Endothelial cell of umbilical vein (primary cell): Measurements from ENCODE around the gene BLOC1S1. TPM values are rescaled to one million over a fixed set of nuclear protein-coding genes. Genes with fewer than 3 reads are reported as not detected.

Experiments
- BruUV-seq: library from RNA; stranded (reverse); fragments of 400-500 nt; replicated peaks from 2 replicates; lab custom pipeline; 2021; lab: Mats Ljungman, UMichigan
- CTCF ChIA-PET: fragments of 300-600, 350-600 bp; sonication (Branson Sonifier 250); formaldehyde crosslinking; loops from one replicate; lab custom pipeline; 2021; ENCODE audit warnings: antibody characterized with exemption, inconsistent platforms; lab: Charles Lee
- POLR2A ChIA-PET: fragments of 300-600, 350-600 bp; sonication (Branson Sonifier 250); formaldehyde crosslinking; loops from one replicate; lab custom pipeline; 2021; ENCODE audit warnings: antibody characterized with exemption, inconsistent platforms; lab: Charles Lee
- DNase-seq: peaks from one replicate; pipeline ENCODE4 v3.0.0-alpha.2; 2011; ENCODE audit warnings: low read depth, low spot score
- FAIRE-seq: peaks from 2 replicates; lab custom pipeline; 2011; peaks lifted over from hg19 to GRCh38; lab: Jason Lieb, UNC
- H2AFZ ChIP-seq: 2 replicates; pipeline ENCODE4 v1.6.0; 2012; ENCODE audit warnings: low read depth, low read length, control low read depth, inconsistent platforms
- H3K27ac ChIP-seq: 2 replicates; pipeline ENCODE4 v1.5.1; 2011; ENCODE audit warnings: low read depth, mild to moderate bottlenecking, control low read depth, low read length, moderate library complexity; ENCODE audit not compliant: insufficient read depth
- H3K27me3 ChIP-seq, 2 experiments: 2 replicates each; pipeline versions ENCODE4 v1.6.0 to v1.6.1; 2011; ENCODE audit warnings: low read length in 2 of 2, mixed read lengths in 1 of 2; ENCODE audit not compliant: control insufficient read depth in 2 of 2, insufficient read depth in 2 of 2
- H3K36me3 ChIP-seq, 2 experiments: 2 replicates in 1 of 2; 3 replicates in 1 of 2; pipeline ENCODE4 v1.5.1; 2011; ENCODE audit warnings: low read length in 2 of 2, mild to moderate bottlenecking in 1 of 2, moderate library complexity in 1 of 2; ENCODE audit not compliant: control insufficient read depth in 2 of 2, insufficient read depth in 2 of 2; ENCODE audit errors: extremely low read depth in 1 of 2
- H3K4me1 ChIP-seq: 3 replicates; pipeline ENCODE4 v1.5.1; 2011; ENCODE audit warnings: mild to moderate bottlenecking, low read length; ENCODE audit not compliant: control insufficient read depth, insufficient read depth; ENCODE audit errors: extremely low read depth
- H3K4me2 ChIP-seq: 2 replicates; pipeline ENCODE4 v1.6.1; 2011; ENCODE audit warnings: low read length, control low read depth, mixed read lengths; ENCODE audit not compliant: insufficient read depth
- H3K4me3 ChIP-seq, 3 experiments: fragments of 200-600 bp in 1 of 3; sonication (generic), shearing (Covaris generic) in 1 of 3; replicated peaks in 1 of 3; 2 replicates each; pipeline ENCODE4 v1.5.1; 2011 to 2016; ENCODE audit warnings: control low read depth in 3 of 3, low read length in 3 of 3, mild to moderate bottlenecking in 2 of 3, inconsistent platforms in 1 of 3, low read depth in 1 of 3, moderate library complexity in 1 of 3; ENCODE audit not compliant: insufficient read depth in 1 of 3
- H3K79me2 ChIP-seq: 2 replicates; pipeline ENCODE4 v1.6.0; 2012; ENCODE audit warnings: low read length, inconsistent platforms; ENCODE audit not compliant: control insufficient read depth, insufficient read depth
- H3K9ac ChIP-seq: replicated peaks from 2 replicates; pipeline ENCODE3; 2011; ENCODE audit warnings: low read length, control low read depth; ENCODE audit not compliant: insufficient read depth; ENCODE audit errors: extremely low read depth
- H3K9me1 ChIP-seq: replicated peaks from 3 replicates; pipeline ENCODE4 v1.6.0; 2011; ENCODE audit warnings: mild to moderate bottlenecking, low read length; ENCODE audit not compliant: control insufficient read depth, insufficient read depth; ENCODE audit errors: extremely low read depth
- H3K9me3 ChIP-seq: replicated peaks from 2 replicates; pipeline ENCODE4 v1.5.1; 2012; ENCODE audit warnings: low read length, inconsistent platforms; ENCODE audit not compliant: control insufficient read depth, insufficient read depth
- H4K20me1 ChIP-seq: replicated peaks from 2 replicates; pipeline ENCODE3; 2011; ENCODE audit warnings: mild to moderate bottlenecking, low read length; ENCODE audit not compliant: control insufficient read depth, insufficient read depth; ENCODE audit errors: extremely low read depth
- EZH2 ChIP-seq: IDR thresholded peaks from 2 replicates; pipeline ENCODE4 v1.6.1; 2012; ENCODE audit warnings: borderline replicate concordance, low read depth, mild to moderate bottlenecking, moderate library complexity, low read length, inconsistent platforms; ENCODE audit not compliant: severe bottlenecking
- FOS ChIP-seq: IDR thresholded peaks from 2 replicates; pipeline ENCODE4 v1.6.1; 2011; ENCODE audit warnings: mild to moderate bottlenecking, low read length, moderate library complexity, borderline replicate concordance; ENCODE audit not compliant: insufficient read depth
- GATA2 ChIP-seq: IDR thresholded peaks from 2 replicates; pipeline ENCODE4 v1.7.0; 2011; ENCODE audit warnings: low read depth, mild to moderate bottlenecking, moderate library complexity, mixed read lengths, low read length; ENCODE audit not compliant: insufficient read length, insufficient read depth
- JUN ChIP-seq: IDR thresholded peaks from 2 replicates; pipeline ENCODE4 v1.6.1; 2011; ENCODE audit warnings: borderline replicate concordance, low read depth; ENCODE audit not compliant: insufficient read length, insufficient read depth
- MYC ChIP-seq: IDR thresholded peaks from one replicate; pipeline ENCODE4 v1.6.1; 2011; ENCODE audit warnings: mild to moderate bottlenecking, low read depth, low read length
- POLR2A ChIP-seq: IDR thresholded peaks from 2 replicates; pipeline ENCODE4 v1.6.1; 2012; ENCODE audit warnings: low read depth, mild to moderate bottlenecking, control low read depth, low read length
- POLR2AphosphoS5 ChIP-seq: IDR thresholded peaks from 2 replicates; pipeline ENCODE4 v1.6.1; 2012; ENCODE audit warnings: low read depth, mild to moderate bottlenecking, control low read depth, low read length, moderate library complexity; ENCODE audit not compliant: insufficient read depth
- dilution Hi-C: fragments of 300-500 bp; cut with MboI; formaldehyde crosslinking; loops from one replicate; pipeline ENCODE4 v1.15.0; 2019; ENCODE audit warnings: low sequenced_read_pairs; ENCODE audit not compliant: extremely low pct_ligation_motif_present
- intact Hi-C: fragments of 100-400 bp; cut with micrococcal nuclease; formaldehyde crosslinking; loops from one replicate; pipeline ENCODE4 v1.10.0; 2022
- polyA plus RNA-seq, 4 experiments: library from polyadenylated mRNA; depleted of rRNA in 3 of 4; stranded (reverse) in 3 of 4; unstranded in 1 of 4; fragments of >200 nt; gene quantifications; 2 replicates each; pipeline versions ENCODE4 v1.2.1 to v1.2.3, GENCODE V29; 2011 to 2012; ENCODE audit warnings: missing spikeins in 1 of 4
- total RNA-seq: library from RNA; stranded (reverse); gene quantifications from 2 replicates; pipeline ENCODE4 v1.2.3, GENCODE V29; 2021
- TF ChIP-seq, protein P1 (sequence below), 2 donors: IDR thresholded peaks; 1 replicate in 1 of 2; 2 replicates in 1 of 2; pipeline ENCODE4 v1.5.1; 2011; ENCODE audit warnings: low read length in 2 of 2, mild to moderate bottlenecking in 2 of 2, moderate library complexity in 2 of 2, control low read depth in 1 of 2, inconsistent platforms in 1 of 2, low read depth in 1 of 2; ENCODE audit not compliant: insufficient read depth in 1 of 2; ENCODE audit errors: extremely low read depth in 1 of 2
- TF ChIP-seq, protein P2 (sequence below): IDR thresholded peaks from 2 replicates; pipeline ENCODE4 v1.6.1; 2011; ENCODE audit not compliant: insufficient read depth, insufficient read length

The BLOC1S1 gene
- total and polyA plus RNA-seq, 2 donors (not counting 3 experiments of a cell fraction or from before 2014, with no cell fraction given) = 84.1 to 192 TPM

DNA sequence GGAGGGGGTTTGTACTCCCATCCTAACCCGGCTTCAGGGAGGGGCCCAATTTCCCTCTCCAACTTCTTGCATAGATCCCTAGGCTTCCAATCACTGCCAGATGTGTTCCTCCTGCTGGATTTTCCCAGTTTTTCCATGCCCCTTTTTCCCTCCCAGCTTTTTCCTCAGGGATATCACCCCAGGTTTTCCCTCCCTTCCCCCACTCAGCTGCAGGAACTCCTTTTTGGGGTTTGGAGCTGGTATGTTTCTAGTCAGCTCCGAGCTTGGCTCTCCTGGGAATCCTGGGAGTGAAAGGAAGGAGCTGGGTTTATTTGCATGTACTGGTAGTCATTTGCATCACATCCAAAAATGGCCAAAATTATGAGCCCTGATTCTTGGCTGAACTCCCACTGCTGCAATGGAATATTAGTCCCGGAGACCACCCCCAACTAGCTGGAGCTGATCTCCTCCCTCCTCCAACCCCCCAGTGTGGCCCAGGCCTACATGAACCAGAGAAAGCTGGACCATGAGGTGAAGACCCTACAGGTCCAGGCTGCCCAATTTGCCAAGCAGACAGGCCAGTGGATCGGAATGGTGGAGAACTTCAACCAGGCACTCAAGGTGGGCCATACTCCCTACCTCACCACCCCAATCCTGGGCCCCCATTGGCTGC is 2.9 kb downstream of the BLOC1S1 start:
- H3K9me1 ChIP-seq = no peaks in the 10 kb centered on the region
- H3K4me3 ChIP-seq = no peak overlapping the region
- DNase-seq (no peak), FAIRE-seq (no peak)
- no peak overlapping the region for H3K9ac ChIP-seq
- H2AFZ ChIP-seq = no peak overlapping the region
- H3K79me2 ChIP-seq = no peaks in the 10 kb centered on the region
- TF ChIP-seq EZH2 (no peak), POLR2AphosphoS5 (no peak), GATA2 (no peak), FOS (no peak), MYC (no peak), POLR2A (no peak), JUN (no peak)
- TF ChIP-seq, protein P1, sequence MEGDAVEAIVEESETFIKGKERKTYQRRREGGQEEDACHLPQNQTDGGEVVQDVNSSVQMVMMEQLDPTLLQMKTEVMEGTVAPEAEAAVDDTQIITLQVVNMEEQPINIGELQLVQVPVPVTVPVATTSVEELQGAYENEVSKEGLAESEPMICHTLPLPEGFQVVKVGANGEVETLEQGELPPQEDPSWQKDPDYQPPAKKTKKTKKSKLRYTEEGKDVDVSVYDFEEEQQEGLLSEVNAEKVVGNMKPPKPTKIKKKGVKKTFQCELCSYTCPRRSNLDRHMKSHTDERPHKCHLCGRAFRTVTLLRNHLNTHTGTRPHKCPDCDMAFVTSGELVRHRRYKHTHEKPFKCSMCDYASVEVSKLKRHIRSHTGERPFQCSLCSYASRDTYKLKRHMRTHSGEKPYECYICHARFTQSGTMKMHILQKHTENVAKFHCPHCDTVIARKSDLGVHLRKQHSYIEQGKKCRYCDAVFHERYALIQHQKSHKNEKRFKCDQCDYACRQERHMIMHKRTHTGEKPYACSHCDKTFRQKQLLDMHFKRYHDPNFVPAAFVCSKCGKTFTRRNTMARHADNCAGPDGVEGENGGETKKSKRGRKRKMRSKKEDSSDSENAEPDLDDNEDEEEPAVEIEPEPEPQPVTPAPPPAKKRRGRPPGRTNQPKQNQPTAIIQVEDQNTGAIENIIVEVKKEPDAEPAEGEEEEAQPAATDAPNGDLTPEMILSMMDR (IDR thresholded peaks at IDR 0.05; ENCODE audit: extremely low read depth in 1 of 2, insufficient read depth in 1 of 2, low read depth in 1 of 2, low read length in 2 of 2) = no peak
- TF ChIP-seq, protein P2, sequence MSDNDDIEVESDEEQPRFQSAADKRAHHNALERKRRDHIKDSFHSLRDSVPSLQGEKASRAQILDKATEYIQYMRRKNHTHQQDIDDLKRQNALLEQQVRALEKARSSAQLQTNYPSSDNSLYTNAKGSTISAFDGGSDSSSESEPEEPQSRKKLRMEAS = no peak
- POLR2A ChIA-PET = no interaction called here
- H3K4me1 ChIP-seq = peaks cover 28% of the 10 kb centered on the region
- no peak overlapping the region for H3K27ac ChIP-seq
- CTCF ChIA-PET = interaction anchor here (1.0 to 11.1 kb wide), 4 partner anchors 18 to 530 kb away, joined by 3 to 151 read pairs (median 26); no protein-coding TSS in a partner anchor
- no peaks in the 10 kb centered on the region for H3K27me3 ChIP-seq
- no peak overlapping the region for H3K4me2 ChIP-seq
- BruUV-seq = no TSS peak
- intact Hi-C loops (no loop called here), dilution Hi-C loops (no loop called here)
- no peaks in the 10 kb centered on the region for H3K9me3 ChIP-seq
- no peaks in the 10 kb centered on the region for H4K20me1 ChIP-seq
- H3K36me3 ChIP-seq = peaks cover 2% of the 10 kb centered on the region in 2 experiments
